Measurements from ENCODE around the gene RALGPS1. TPM values are rescaled to one million over a fixed set of nuclear protein-coding genes. Genes with fewer than 3 reads are reported as not detected.

Gene RALGPS1
- total RNA-seq, 2 experiments from 2014 or later = 14.1 to 14.4 TPM

GRCh38 chr9:126904586-126904985 is 10.0 kb upstream of the RALGPS1 start:
- H3K9me2 ChIP-seq (ENCODE audit: insufficient read depth, low read length) = no peaks in the 10 kb centered on the region
- no TSS peak for BruUV-seq (replicated peaks)
- ChIA-PET POLR2A (interaction anchor here (0.5 kb wide), 1 partner anchor 672 kb away, joined by 3 read pairs; no protein-coding TSS in a partner anchor), CTCF (ENCODE audit: unreplicated experiment) (no interaction called here)
- no peaks in the 10 kb centered on the region for H4K20me1 ChIP-seq (ENCODE audit: insufficient read depth, low read length)
- H2AFZ ChIP-seq (ENCODE audit: low read length) = no peak overlapping the region
- no peaks in the 10 kb centered on the region for H3K79me2 ChIP-seq (ENCODE audit: insufficient read depth, low read depth, low read length)
- TF ChIP-seq CTCF (conservative IDR thresholded peaks at IDR 0.05; ENCODE audit: low read length) = no peak
- TF ChIP-seq EZH2phosphoT487 (IDR thresholded peaks at IDR 0.05; ENCODE audit: borderline replicate concordance, low read depth, low read length) = no peak
- no peak for DNase-seq (ENCODE audit: low spot score)
- H3K4me2 ChIP-seq (ENCODE audit: low read length) = no peak overlapping the region
- H3K9me3 ChIP-seq (ENCODE audit: low read length) = peaks cover 16% of the 10 kb centered on the region
- H3K36me3 ChIP-seq (ENCODE audit: insufficient read depth, low read length) = no peaks in the 10 kb centered on the region
- no peaks in the 10 kb centered on the region for H3K4me1 ChIP-seq (ENCODE audit: insufficient read depth, low read length, poor library complexity, severe bottlenecking)
- H3K4me3 ChIP-seq (ENCODE audit: low read depth, low read length, poor library complexity, severe bottlenecking) = no peak overlapping the region
- no peak overlapping the region for H3K27ac ChIP-seq (ENCODE audit: low read depth, low read length, poor library complexity, severe bottlenecking)
- intact Hi-C loops (cut with micrococcal nuclease; ENCODE audit: unreplicated experiment) = no loop called here

- H3K36me3 ChIP-seq (ENCODE audit: insufficient read depth, low read length) = no peaks in the 10 kb centered on the region
- BruUV-seq (replicated peaks) = no TSS peak
- no peak overlapping the region for H3K4me3 ChIP-seq (ENCODE audit: low read depth, low read length, poor library complexity, severe bottlenecking)
- peaks cover 14% of the 10 kb centered on the region for H3K9me3 ChIP-seq (ENCODE audit: low read length)
- intact Hi-C loops (cut with micrococcal nuclease; ENCODE audit: unreplicated experiment) = no loop called here
- POLR2A ChIA-PET = no interaction called here
- no peak overlapping the region for H3K27ac ChIP-seq (ENCODE audit: low read depth, low read length, poor library complexity, severe bottlenecking)
- H3K79me2 ChIP-seq (ENCODE audit: insufficient read depth, low read depth, low read length) = no peaks in the 10 kb centered on the region
- CTCF ChIA-PET (ENCODE audit: unreplicated experiment) = no interaction called here
- TF ChIP-seq EZH2phosphoT487 (IDR thresholded peaks at IDR 0.05; ENCODE audit: borderline replicate concordance, low read depth, low read length) = no peak
- TF ChIP-seq CTCF (conservative IDR thresholded peaks at IDR 0.05; ENCODE audit: low read length) = no peak
- no peaks in the 10 kb centered on the region for H3K9me2 ChIP-seq (ENCODE audit: insufficient read depth, low read length)
- no peaks in the 10 kb centered on the region for H4K20me1 ChIP-seq (ENCODE audit: insufficient read depth, low read length)
- no peak for DNase-seq (ENCODE audit: low spot score)
- H3K4me2 ChIP-seq (ENCODE audit: low read length) = no peak overlapping the region
- H3K4me1 ChIP-seq (ENCODE audit: insufficient read depth, low read length, poor library complexity, severe bottlenecking) = no peaks in the 10 kb centered on the region
- no peak overlapping the region for H2AFZ ChIP-seq (ENCODE audit: low read length)
Observed at GRCh38 chr9:126906091-126906490, 8.5 kb upstream of the RALGPS1 start.

- Histone ChIP-seq H3K9me3 (ENCODE audit: low read length) (0 out of 2 replicates have a peak, but pooled peaks cover 4% of the 10 kb centered on the region), H3K4me1 (ENCODE audit: insufficient read depth, low read length, poor library complexity, severe bottlenecking) (no peaks in the 10 kb centered on the region), H3K9me2 (ENCODE audit: insufficient read depth, low read length) (no peaks in the 10 kb centered on the region), H3K36me3 (ENCODE audit: insufficient read depth, low read length) (no peaks in the 10 kb centered on the region), H3K4me2 (ENCODE audit: low read length) (no peak overlapping the region), H3K79me2 (ENCODE audit: insufficient read depth, low read depth, low read length) (no peaks in the 10 kb centered on the region), H3K4me3 (ENCODE audit: low read depth, low read length, poor library complexity, severe bottlenecking) (no peak overlapping the region), H4K20me1 (ENCODE audit: insufficient read depth, low read length) (no peaks in the 10 kb centered on the region), H2AFZ (ENCODE audit: low read length) (no peak overlapping the region), H3K27ac (ENCODE audit: low read depth, low read length, poor library complexity, severe bottlenecking) (no peak overlapping the region)
- no peak for TF ChIP-seq CTCF (conservative IDR thresholded peaks at IDR 0.05; ENCODE audit: low read length)
- no peak for TF ChIP-seq EZH2phosphoT487 (IDR thresholded peaks at IDR 0.05; ENCODE audit: borderline replicate concordance, low read depth, low read length)
- POLR2A ChIA-PET = no interaction called here
- no TSS peak for BruUV-seq (replicated peaks)
- no peak for DNase-seq (ENCODE audit: low spot score)
- intact Hi-C loops (cut with micrococcal nuclease; ENCODE audit: unreplicated experiment) = no loop called here
- CTCF ChIA-PET (ENCODE audit: unreplicated experiment) = no interaction called here
Observed at GRCh38 chr9:126907058-126907457, 7.5 kb upstream of the RALGPS1 start.

Measured in OCI-LY7 (cell line).